SK-N-SH (cell line): ENCODE data around the gene TRPM1. TPM values are rescaled to one million over a fixed set of nuclear protein-coding genes. Genes with fewer than 3 reads are reported as not detected.

Experiments used
- CTCF ChIA-PET: fragments of 300-600, 350-600 bp; formaldehyde crosslinking; extraction: SDS; loops from one replicate; lab custom pipeline; 2021; lab: Yijun Ruan, JAX
- POLR2A ChIA-PET: fragments of 350-600 bp; sonication (Branson Sonifier 250); formaldehyde crosslinking; extraction: SDS; loops from one replicate; lab custom pipeline; 2020; ENCODE audit warnings: antibody characterized with exemption, inconsistent platforms; lab: Yijun Ruan, JAX
- DNase-seq: peaks from one replicate; pipeline ENCODE4 v3.0.0; 2012
- H2AFZ ChIP-seq: fragments of 200-600 bp; sonication (generic); 2 replicates; pipeline ENCODE4 v1.8.1; 2016; ENCODE audit warnings: antibody characterized with exemption, mild to moderate bottlenecking, low read depth
- H3F3A ChIP-seq: fragments of 200-600 bp; sonication (generic); replicated peaks from 2 replicates; pipeline ENCODE3; 2016; ENCODE audit warnings: antibody characterized with exemption, mild to moderate bottlenecking; ENCODE audit not compliant: insufficient read depth
- H3K27ac ChIP-seq, 2 experiments: fragments of 200-500 bp in 1 of 2; fragments of 200-600 bp in 1 of 2; sonication (Bioruptor generic) in 1 of 2; sonication (generic), shearing (Covaris generic) in 1 of 2; 2 replicates each; pipeline versions ENCODE4 v1.5.1 to v1.6.1; 2014 to 2016; ENCODE audit warnings: low read depth in 2 of 2, inconsistent platforms in 1 of 2, low read length in 1 of 2, mild to moderate bottlenecking in 1 of 2, mixed read lengths in 1 of 2
- H3K27me3 ChIP-seq: fragments of 200-600 bp; sonication (generic), shearing (Covaris generic); 2 replicates; pipeline ENCODE4 v1.6.1; 2016; ENCODE audit warnings: mixed run types; ENCODE audit not compliant: insufficient read depth
- H3K36me3 ChIP-seq, 2 experiments: fragments of 200-500 bp in 1 of 2; fragments of 200-600 bp in 1 of 2; sonication (Bioruptor generic) in 1 of 2; sonication (generic) in 1 of 2; replicated peaks in 1 of 2; 2 replicates each; pipeline versions ENCODE3 to v1.5.1; 2014 to 2016; ENCODE audit warnings: low read length in 1 of 2, mild to moderate bottlenecking in 1 of 2; ENCODE audit not compliant: insufficient read depth in 2 of 2, control insufficient read depth in 1 of 2
- H3K4me1 ChIP-seq, 2 experiments: fragments of 200-500 bp in 1 of 2; fragments of 200-600 bp in 1 of 2; sonication (Bioruptor generic) in 1 of 2; sonication (generic), shearing (Covaris generic) in 1 of 2; 2 replicates each; pipeline versions ENCODE4 v1.5.1 to v1.6.1; 2014 to 2016; ENCODE audit warnings: low read depth in 1 of 2, low read length in 1 of 2, mixed run types in 1 of 2; ENCODE audit not compliant: insufficient read depth in 2 of 2, control insufficient read depth in 1 of 2
- H3K4me2 ChIP-seq: fragments of 200-600 bp; sonication (generic), shearing (Covaris generic); 2 replicates; pipeline ENCODE4 v1.6.1; 2017; ENCODE audit warnings: mixed run types
- H3K4me3 ChIP-seq, 2 experiments: fragments of 200-500 bp in 1 of 2; fragments of 200-600 bp in 1 of 2; sonication (Bioruptor generic) in 1 of 2; sonication (generic), shearing (Covaris generic) in 1 of 2; 2 replicates each; pipeline versions ENCODE4 v1.5.1 to v1.8.1; 2014 to 2016; ENCODE audit warnings: low read depth in 2 of 2, inconsistent platforms in 1 of 2, low read length in 1 of 2, mild to moderate bottlenecking in 1 of 2, mixed read lengths in 1 of 2, moderate library complexity in 1 of 2
- H3K79me2 ChIP-seq: fragments of 200-600 bp; sonication (generic); 2 replicates; pipeline ENCODE4 v1.8.1; 2017; ENCODE audit warnings: mild to moderate bottlenecking; ENCODE audit not compliant: insufficient read depth
- H3K9ac ChIP-seq: fragments of 200-600 bp; sonication (generic); 2 replicates; pipeline ENCODE4 v1.6.1; 2017; ENCODE audit warnings: mixed run types
- H3K9me2 ChIP-seq: fragments of 200-600 bp; sonication (generic); 2 replicates; pipeline ENCODE4 v1.6.1; 2017; ENCODE audit warnings: mixed run types
- H3K9me3 ChIP-seq: fragments of 200-600 bp; sonication (generic); 2 replicates; pipeline ENCODE4 v1.6.1; 2017; ENCODE audit warnings: mixed run types, mild to moderate bottlenecking, moderate library complexity
- H4K20me1 ChIP-seq: fragments of 200-600 bp; sonication (generic); 2 replicates; pipeline ENCODE4 v1.6.1; 2017; ENCODE audit warnings: mild to moderate bottlenecking, mixed run types; ENCODE audit not compliant: insufficient read depth
- CHD2 ChIP-seq: fragments of 150-350 bp; IDR thresholded peaks from 2 replicates; pipeline ENCODE4 v1.6.1; 2018; ENCODE audit warnings: low read length; ENCODE audit not compliant: partially characterized antibody
- CTCF ChIP-seq: fragments of 200-600 bp; sonication (generic); IDR thresholded peaks from 2 replicates; pipeline ENCODE4 v1.6.1; 2017; ENCODE audit warnings: antibody characterized with exemption, mild to moderate bottlenecking, moderate library complexity
- EZH2phosphoT487 ChIP-seq: fragments of 200-600 bp; sonication (generic); IDR thresholded peaks from 2 replicates; pipeline ENCODE4 v1.6.1; 2017; ENCODE audit warnings: low read depth, mixed run types, mild to moderate bottlenecking, antibody characterized with exemption, moderate library complexity, borderline replicate concordance
- MEF2A ChIP-seq: IDR thresholded peaks from 2 replicates; pipeline ENCODE4 v1.4.0; 2012; ENCODE audit warnings: low read depth, borderline replicate concordance
- NFIC ChIP-seq: IDR thresholded peaks from 2 replicates; pipeline ENCODE4 v1.4.0; 2012; ENCODE audit warnings: borderline replicate concordance
- NRF1 ChIP-seq: IDR thresholded peaks from 2 replicates; pipeline ENCODE4 v1.6.1; 2012; ENCODE audit warnings: low read depth, mild to moderate bottlenecking, low read length
- POLR2AphosphoS5 ChIP-seq: IDR thresholded peaks from 2 replicates; pipeline ENCODE4 v1.6.1; 2012; ENCODE audit warnings: low read depth, low read length
- RAD21 ChIP-seq: IDR thresholded peaks from 2 replicates; pipeline ENCODE4 v1.6.1; 2012; ENCODE audit warnings: mild to moderate bottlenecking, low read length
- SIN3A ChIP-seq: IDR thresholded peaks from 2 replicates; pipeline ENCODE4 v1.6.1; 2012; ENCODE audit warnings: low read depth, mild to moderate bottlenecking, low read length, moderate library complexity, borderline replicate concordance
- TAF1 ChIP-seq: IDR thresholded peaks from 2 replicates; pipeline ENCODE4 v1.6.1; 2012; ENCODE audit warnings: low read depth, mild to moderate bottlenecking, low read length, moderate library complexity, borderline replicate concordance
- TCF12 ChIP-seq: IDR thresholded peaks from 2 replicates; pipeline ENCODE4 v1.4.0; 2012
- WGBS: methylation state at CpG from one replicate; pipeline ENCODE4 v1.1.6; 2017; ENCODE audit warnings: low lambda C conversion rate; 5-methylcytosine and 5-hydroxymethylcytosine counted together
- polyA plus RNA-seq, 3 experiments: library from polyadenylated mRNA; depleted of rRNA; stranded (reverse); fragments of >200 nt; gene quantifications; 2 replicates each; pipeline ENCODE4 v1.2.3, GENCODE V29; 2012
- TF ChIP-seq, protein P1 (sequence below): IDR thresholded peaks from 2 replicates; pipeline ENCODE4 v1.6.1; 2012; ENCODE audit warnings: mild to moderate bottlenecking, low read depth, low read length, moderate library complexity
- TF ChIP-seq, protein P2 (sequence below): IDR thresholded peaks from 2 replicates; pipeline ENCODE4 v1.4.0; 2012; ENCODE audit warnings: low read depth
- TF ChIP-seq, protein P3 (sequence below): IDR thresholded peaks from 2 replicates; pipeline ENCODE4 v1.4.0; 2012; ENCODE audit warnings: low read depth, borderline replicate concordance
- TF ChIP-seq, protein P4 (sequence below): fragments of 150-350 bp; IDR thresholded peaks from 2 replicates; pipeline ENCODE4 v1.6.1; 2016; ENCODE audit warnings: mild to moderate bottlenecking, low read depth, low read length
- TF ChIP-seq, protein P5 (sequence below): IDR thresholded peaks from 2 replicates; pipeline ENCODE4; 2012
- TF ChIP-seq, protein P6 (sequence below): IDR thresholded peaks from 2 replicates; pipeline ENCODE4 v1.4.0; 2012; ENCODE audit warnings: low read depth, borderline replicate concordance

TRPM1 gene
- polyA plus RNA-seq, 1 of the 3 experiments (the other 2 are of a cell fraction): not detected

DNA sequence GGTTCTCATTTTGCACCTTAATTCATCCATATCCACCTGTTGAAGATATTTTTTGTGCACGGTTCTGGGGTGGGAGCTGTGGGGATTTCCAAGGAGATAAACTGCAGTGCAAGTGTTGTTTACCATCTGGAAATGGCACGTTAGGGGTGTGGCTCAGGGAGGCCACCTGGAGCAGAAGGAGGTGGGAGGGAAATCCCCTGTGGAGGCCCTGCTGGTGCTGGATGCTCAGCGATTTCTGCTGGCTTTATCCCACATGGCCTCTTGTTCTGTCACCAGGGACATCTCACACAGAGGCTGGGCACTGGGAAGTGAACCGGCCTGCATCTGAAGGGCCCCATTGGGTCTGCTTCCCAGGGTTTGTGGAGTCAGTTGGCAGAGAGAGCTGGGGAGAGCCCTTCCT, 24.3 kb downstream of the TRPM1 start:
- no peaks in the 10 kb centered on the region for H3F3A ChIP-seq
- no peaks in the 10 kb centered on the region for H3K79me2 ChIP-seq
- no peak for DNase-seq
- no peak overlapping the region for H2AFZ ChIP-seq
- H3K27me3 ChIP-seq: no peaks in the 10 kb centered on the region
- ChIA-PET POLR2A (no interaction called here), CTCF (no interaction called here)
- TF ChIP-seq TAF1 (no peak), SIN3A (no peak), NFIC (no peak), POLR2AphosphoS5 (no peak), TCF12 (no peak), MEF2A (no peak), EZH2phosphoT487 (no peak), CHD2 (no peak), CTCF (no peak), NRF1 (no peak), RAD21 (no peak)
- TF ChIP-seq, protein P1, sequence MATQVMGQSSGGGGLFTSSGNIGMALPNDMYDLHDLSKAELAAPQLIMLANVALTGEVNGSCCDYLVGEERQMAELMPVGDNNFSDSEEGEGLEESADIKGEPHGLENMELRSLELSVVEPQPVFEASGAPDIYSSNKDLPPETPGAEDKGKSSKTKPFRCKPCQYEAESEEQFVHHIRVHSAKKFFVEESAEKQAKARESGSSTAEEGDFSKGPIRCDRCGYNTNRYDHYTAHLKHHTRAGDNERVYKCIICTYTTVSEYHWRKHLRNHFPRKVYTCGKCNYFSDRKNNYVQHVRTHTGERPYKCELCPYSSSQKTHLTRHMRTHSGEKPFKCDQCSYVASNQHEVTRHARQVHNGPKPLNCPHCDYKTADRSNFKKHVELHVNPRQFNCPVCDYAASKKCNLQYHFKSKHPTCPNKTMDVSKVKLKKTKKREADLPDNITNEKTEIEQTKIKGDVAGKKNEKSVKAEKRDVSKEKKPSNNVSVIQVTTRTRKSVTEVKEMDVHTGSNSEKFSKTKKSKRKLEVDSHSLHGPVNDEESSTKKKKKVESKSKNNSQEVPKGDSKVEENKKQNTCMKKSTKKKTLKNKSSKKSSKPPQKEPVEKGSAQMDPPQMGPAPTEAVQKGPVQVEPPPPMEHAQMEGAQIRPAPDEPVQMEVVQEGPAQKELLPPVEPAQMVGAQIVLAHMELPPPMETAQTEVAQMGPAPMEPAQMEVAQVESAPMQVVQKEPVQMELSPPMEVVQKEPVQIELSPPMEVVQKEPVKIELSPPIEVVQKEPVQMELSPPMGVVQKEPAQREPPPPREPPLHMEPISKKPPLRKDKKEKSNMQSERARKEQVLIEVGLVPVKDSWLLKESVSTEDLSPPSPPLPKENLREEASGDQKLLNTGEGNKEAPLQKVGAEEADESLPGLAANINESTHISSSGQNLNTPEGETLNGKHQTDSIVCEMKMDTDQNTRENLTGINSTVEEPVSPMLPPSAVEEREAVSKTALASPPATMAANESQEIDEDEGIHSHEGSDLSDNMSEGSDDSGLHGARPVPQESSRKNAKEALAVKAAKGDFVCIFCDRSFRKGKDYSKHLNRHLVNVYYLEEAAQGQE: no peak
- TF ChIP-seq, protein P2, sequence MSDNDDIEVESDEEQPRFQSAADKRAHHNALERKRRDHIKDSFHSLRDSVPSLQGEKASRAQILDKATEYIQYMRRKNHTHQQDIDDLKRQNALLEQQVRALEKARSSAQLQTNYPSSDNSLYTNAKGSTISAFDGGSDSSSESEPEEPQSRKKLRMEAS: no peak
- TF ChIP-seq, protein P3, sequence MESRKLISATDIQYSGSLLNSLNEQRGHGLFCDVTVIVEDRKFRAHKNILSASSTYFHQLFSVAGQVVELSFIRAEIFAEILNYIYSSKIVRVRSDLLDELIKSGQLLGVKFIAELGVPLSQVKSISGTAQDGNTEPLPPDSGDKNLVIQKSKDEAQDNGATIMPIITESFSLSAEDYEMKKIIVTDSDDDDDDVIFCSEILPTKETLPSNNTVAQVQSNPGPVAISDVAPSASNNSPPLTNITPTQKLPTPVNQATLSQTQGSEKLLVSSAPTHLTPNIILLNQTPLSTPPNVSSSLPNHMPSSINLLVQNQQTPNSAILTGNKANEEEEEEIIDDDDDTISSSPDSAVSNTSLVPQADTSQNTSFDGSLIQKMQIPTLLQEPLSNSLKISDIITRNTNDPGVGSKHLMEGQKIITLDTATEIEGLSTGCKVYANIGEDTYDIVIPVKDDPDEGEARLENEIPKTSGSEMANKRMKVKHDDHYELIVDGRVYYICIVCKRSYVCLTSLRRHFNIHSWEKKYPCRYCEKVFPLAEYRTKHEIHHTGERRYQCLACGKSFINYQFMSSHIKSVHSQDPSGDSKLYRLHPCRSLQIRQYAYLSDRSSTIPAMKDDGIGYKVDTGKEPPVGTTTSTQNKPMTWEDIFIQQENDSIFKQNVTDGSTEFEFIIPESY: no peak
- TF ChIP-seq, protein P4, sequence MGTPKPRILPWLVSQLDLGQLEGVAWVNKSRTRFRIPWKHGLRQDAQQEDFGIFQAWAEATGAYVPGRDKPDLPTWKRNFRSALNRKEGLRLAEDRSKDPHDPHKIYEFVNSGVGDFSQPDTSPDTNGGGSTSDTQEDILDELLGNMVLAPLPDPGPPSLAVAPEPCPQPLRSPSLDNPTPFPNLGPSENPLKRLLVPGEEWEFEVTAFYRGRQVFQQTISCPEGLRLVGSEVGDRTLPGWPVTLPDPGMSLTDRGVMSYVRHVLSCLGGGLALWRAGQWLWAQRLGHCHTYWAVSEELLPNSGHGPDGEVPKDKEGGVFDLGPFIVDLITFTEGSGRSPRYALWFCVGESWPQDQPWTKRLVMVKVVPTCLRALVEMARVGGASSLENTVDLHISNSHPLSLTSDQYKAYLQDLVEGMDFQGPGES: no peak
- TF ChIP-seq, protein P5, sequence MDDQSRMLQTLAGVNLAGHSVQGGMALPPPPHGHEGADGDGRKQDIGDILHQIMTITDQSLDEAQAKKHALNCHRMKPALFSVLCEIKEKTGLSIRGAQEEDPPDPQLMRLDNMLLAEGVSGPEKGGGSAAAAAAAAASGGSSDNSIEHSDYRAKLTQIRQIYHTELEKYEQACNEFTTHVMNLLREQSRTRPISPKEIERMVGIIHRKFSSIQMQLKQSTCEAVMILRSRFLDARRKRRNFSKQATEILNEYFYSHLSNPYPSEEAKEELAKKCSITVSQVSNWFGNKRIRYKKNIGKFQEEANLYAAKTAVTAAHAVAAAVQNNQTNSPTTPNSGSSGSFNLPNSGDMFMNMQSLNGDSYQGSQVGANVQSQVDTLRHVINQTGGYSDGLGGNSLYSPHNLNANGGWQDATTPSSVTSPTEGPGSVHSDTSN: no peak
- TF ChIP-seq, protein P6, sequence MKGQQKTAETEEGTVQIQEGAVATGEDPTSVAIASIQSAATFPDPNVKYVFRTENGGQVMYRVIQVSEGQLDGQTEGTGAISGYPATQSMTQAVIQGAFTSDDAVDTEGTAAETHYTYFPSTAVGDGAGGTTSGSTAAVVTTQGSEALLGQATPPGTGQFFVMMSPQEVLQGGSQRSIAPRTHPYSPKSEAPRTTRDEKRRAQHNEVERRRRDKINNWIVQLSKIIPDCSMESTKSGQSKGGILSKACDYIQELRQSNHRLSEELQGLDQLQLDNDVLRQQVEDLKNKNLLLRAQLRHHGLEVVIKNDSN: no peak
- H3K4me1 ChIP-seq: peaks cover 0 to 2% of the 10 kb centered on the region in 2 experiments; a peak in 1 of 4 replicates
- no peak overlapping the region for H3K4me3 ChIP-seq
- no peaks in the 10 kb centered on the region for H3K36me3 ChIP-seq
- H3K9ac ChIP-seq: no peak overlapping the region
- H4K20me1 ChIP-seq: no peaks in the 10 kb centered on the region
- H3K9me2 ChIP-seq: 0 out of 2 replicates have a peak, but pooled peaks cover 5% of the 10 kb centered on the region
- WGBS: 54% methylated on average over 4 of the region's 4 CpGs
- no peak overlapping the region for H3K27ac ChIP-seq
- no peak overlapping the region for H3K4me2 ChIP-seq
- no peaks in the 10 kb centered on the region for H3K9me3 ChIP-seq
